HepG2 (cell line): ENCODE measurements around the gene ARVCF. TPM values are rescaled to one million over a fixed set of nuclear protein-coding genes. Genes with fewer than 3 reads are reported as not detected.

Experiments used
- AKNA ChIP-seq: sonication (generic); formaldehyde crosslinking; IDR thresholded peaks from 2 replicates; pipeline ENCODE4 v1.4.0; 2020; ENCODE audit warnings: missing genetic modification reagents, borderline replicate concordance
- CSRNP2 ChIP-seq: sonication (generic); formaldehyde crosslinking; conservative IDR thresholded peaks from 2 replicates; pipeline ENCODE4 v1.8.0; 2022; ENCODE audit warnings: low read depth, missing genetic modification reagents
- DR1 ChIP-seq: sonication (generic); formaldehyde crosslinking; IDR thresholded peaks from 2 replicates; pipeline ENCODE4 v1.8.0; 2021; ENCODE audit warnings: mild to moderate bottlenecking, missing genetic modification reagents, inconsistent platforms
- FOXK2 ChIP-seq: fragments of 450-650 bp; IDR thresholded peaks from 2 replicates; pipeline ENCODE4 v1.6.1; 2016
- IRX3 ChIP-seq: sonication (generic); formaldehyde crosslinking; IDR thresholded peaks from 2 replicates; pipeline ENCODE4 v1.8.1; 2023; ENCODE audit warnings: mild to moderate bottlenecking, low read depth, missing genetic modification reagents, borderline replicate concordance
- KLF11 ChIP-seq: IDR thresholded peaks from 2 replicates; pipeline ENCODE4 v1.6.1; 2016; ENCODE audit warnings: missing compliant biosample characterization
- ONECUT2 ChIP-seq: sonication (generic); formaldehyde crosslinking; IDR thresholded peaks from 2 replicates; pipeline ENCODE4 v1.4.0; 2020; ENCODE audit warnings: missing genetic modification reagents
- RBM22 ChIP-seq: fragments of 200-400 bp; formaldehyde crosslinking; optimal IDR thresholded peaks from 2 replicates; pipeline ENCODE3; 2017; ENCODE audit warnings: mild to moderate bottlenecking, low read length, moderate library complexity
- STAT5B ChIP-seq: sonication (generic); formaldehyde crosslinking; IDR thresholded peaks from 2 replicates; pipeline ENCODE4 v1.4.0; 2020; ENCODE audit warnings: missing genetic modification reagents
- ZFAT ChIP-seq: sonication (generic); formaldehyde crosslinking; conservative IDR thresholded peaks from 2 replicates; pipeline ENCODE4 v1.8.1; 2023; ENCODE audit warnings: missing genetic modification reagents, inconsistent platforms
- ZNF343 ChIP-seq: sonication (generic); formaldehyde crosslinking; IDR thresholded peaks from 2 replicates; pipeline ENCODE4 v1.4.0; 2020; ENCODE audit warnings: mild to moderate bottlenecking, missing genetic modification reagents
- ZNF441 ChIP-seq: sonication (generic); formaldehyde crosslinking; IDR thresholded peaks from 2 replicates; pipeline ENCODE4 v1.7.0; 2021; ENCODE audit warnings: missing genetic modification reagents, borderline replicate concordance
- ZNF576 ChIP-seq: sonication (generic); formaldehyde crosslinking; IDR thresholded peaks from 2 replicates; pipeline ENCODE4 v1.4.0; 2020; ENCODE audit warnings: mild to moderate bottlenecking, missing genetic modification reagents
- polyA plus RNA-seq, 8 experiments: library from polyadenylated mRNA; depleted of rRNA in 3 of 8; stranded (reverse) in 7 of 8; unstranded in 1 of 8; fragments of >200 nt; fragmentation: Illumina TruSeq in 4 of 8; extraction: Trizol in 4 of 8; gene quantifications; 2 replicates each; pipeline versions ENCODE4 v1.2.1 to v1.2.3, GENCODE V29; 2011 to 2016; ENCODE audit warnings: low read depth in 4 of 8, missing spikeins in 1 of 8, mixed read lengths in 1 of 8; ENCODE audit not compliant: insufficient read depth in 1 of 8
- total RNA-seq, 5 experiments: library from RNA; depleted of rRNA; stranded (reverse); fragments of >200 nt; fragmentation: Illumina TruSeq; extraction: Trizol; gene quantifications; 2 replicates each; pipeline ENCODE4 v1.2.3, GENCODE V29; 2016; ENCODE audit warnings: low read depth in 1 of 5
- TF ChIP-seq, protein P1 (sequence below): sonication (generic); formaldehyde crosslinking; IDR thresholded peaks from 2 replicates; pipeline ENCODE4 v1.5.1; 2020; ENCODE audit warnings: mild to moderate bottlenecking, missing genetic modification reagents, borderline replicate concordance
- TF ChIP-seq, protein P2 (sequence below): sonication (generic); formaldehyde crosslinking; conservative IDR thresholded peaks from 2 replicates; pipeline ENCODE4 v1.4.0; 2020; ENCODE audit warnings: missing genetic modification reagents

ARVCF gene
- total and polyA plus RNA-seq, 2 of the 13 experiments (the other 11 are each of a cell fraction or from before 2014, with no cell fraction given), result 16.4 to 17.7 TPM

DNA sequence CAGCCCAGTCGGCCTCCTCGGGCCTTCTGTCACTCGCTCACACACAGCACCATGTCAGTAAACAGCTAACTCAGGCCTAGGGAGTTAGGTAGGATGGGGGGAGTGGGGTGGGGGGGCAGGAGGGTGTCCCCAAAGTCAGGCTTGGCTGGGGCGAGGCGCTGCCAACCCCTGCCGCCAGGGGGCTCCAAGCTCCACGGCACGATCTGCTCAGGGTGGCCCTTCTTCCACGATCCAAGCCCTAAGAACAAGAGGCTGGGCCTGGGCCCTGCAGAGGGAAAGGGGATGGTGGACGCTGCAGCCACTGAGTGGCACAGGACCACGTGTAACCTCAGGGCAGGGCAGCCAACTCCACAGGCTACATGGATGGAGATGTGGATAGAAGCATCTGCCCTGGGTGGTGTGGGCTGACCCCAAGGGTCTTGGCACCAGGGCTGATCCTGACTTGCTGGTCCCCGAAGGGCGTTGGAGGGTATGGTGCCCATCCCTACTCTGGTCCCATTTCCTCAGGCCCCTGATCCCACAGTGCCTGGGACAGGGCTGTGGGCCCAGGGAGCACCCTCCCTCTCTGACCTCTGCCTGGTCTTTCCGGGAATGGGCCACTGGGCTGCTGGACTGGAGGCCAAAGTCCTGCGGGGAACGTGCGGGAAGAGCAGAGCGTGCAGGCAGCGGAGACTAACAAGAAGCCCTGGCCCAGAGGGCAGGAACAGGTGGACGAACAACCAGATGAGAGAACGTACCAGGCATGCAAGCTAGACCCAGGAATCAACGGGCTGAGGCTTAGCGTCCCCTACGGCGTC, 45.9 kb downstream of the ARVCF start (continued):
- TF ChIP-seq, protein P1, sequence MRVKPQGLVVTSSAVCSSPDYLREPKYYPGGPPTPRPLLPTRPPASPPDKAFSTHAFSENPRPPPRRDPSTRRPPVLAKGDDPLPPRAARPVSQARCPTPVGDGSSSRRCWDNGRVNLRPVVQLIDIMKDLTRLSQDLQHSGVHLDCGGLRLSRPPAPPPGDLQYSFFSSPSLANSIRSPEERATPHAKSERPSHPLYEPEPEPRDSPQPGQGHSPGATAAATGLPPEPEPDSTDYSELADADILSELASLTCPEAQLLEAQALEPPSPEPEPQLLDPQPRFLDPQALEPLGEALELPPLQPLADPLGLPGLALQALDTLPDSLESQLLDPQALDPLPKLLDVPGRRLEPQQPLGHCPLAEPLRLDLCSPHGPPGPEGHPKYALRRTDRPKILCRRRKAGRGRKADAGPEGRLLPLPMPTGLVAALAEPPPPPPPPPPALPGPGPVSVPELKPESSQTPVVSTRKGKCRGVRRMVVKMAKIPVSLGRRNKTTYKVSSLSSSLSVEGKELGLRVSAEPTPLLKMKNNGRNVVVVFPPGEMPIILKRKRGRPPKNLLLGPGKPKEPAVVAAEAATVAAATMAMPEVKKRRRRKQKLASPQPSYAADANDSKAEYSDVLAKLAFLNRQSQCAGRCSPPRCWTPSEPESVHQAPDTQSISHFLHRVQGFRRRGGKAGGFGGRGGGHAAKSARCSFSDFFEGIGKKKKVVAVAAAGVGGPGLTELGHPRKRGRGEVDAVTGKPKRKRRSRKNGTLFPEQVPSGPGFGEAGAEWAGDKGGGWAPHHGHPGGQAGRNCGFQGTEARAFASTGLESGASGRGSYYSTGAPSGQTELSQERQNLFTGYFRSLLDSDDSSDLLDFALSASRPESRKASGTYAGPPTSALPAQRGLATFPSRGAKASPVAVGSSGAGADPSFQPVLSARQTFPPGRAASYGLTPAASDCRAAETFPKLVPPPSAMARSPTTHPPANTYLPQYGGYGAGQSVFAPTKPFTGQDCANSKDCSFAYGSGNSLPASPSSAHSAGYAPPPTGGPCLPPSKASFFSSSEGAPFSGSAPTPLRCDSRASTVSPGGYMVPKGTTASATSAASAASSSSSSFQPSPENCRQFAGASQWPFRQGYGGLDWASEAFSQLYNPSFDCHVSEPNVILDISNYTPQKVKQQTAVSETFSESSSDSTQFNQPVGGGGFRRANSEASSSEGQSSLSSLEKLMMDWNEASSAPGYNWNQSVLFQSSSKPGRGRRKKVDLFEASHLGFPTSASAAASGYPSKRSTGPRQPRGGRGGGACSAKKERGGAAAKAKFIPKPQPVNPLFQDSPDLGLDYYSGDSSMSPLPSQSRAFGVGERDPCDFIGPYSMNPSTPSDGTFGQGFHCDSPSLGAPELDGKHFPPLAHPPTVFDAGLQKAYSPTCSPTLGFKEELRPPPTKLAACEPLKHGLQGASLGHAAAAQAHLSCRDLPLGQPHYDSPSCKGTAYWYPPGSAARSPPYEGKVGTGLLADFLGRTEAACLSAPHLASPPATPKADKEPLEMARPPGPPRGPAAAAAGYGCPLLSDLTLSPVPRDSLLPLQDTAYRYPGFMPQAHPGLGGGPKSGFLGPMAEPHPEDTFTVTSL (CRISPR knock-in tag), result no peak
- TF ChIP-seq KLF11 (CRISPR knock-in tag), result peak; percentile 78; the same call in 1 of the 2 replicates
- TF ChIP-seq AKNA, result no peak
- TF ChIP-seq ZFAT, result no peak
- peak; percentile 87 for TF ChIP-seq RBM22
- TF ChIP-seq ONECUT2 (CRISPR knock-in tag), result no peak
- no peak for TF ChIP-seq DR1 (CRISPR knock-in tag)
- TF ChIP-seq FOXK2, result no peak
- 0 out of 2 replicates have a peak, but pooled peaks have one; percentile 24 for TF ChIP-seq ZNF343 (CRISPR knock-in tag)
- TF ChIP-seq, protein P2, sequence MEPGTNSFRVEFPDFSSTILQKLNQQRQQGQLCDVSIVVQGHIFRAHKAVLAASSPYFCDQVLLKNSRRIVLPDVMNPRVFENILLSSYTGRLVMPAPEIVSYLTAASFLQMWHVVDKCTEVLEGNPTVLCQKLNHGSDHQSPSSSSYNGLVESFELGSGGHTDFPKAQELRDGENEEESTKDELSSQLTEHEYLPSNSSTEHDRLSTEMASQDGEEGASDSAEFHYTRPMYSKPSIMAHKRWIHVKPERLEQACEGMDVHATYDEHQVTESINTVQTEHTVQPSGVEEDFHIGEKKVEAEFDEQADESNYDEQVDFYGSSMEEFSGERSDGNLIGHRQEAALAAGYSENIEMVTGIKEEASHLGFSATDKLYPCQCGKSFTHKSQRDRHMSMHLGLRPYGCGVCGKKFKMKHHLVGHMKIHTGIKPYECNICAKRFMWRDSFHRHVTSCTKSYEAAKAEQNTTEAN (CRISPR knock-in tag), result no peak
- peak; percentile 80; the same call in 1 of the 2 replicates for TF ChIP-seq ZNF441 (CRISPR knock-in tag)
- no peak for TF ChIP-seq ZNF576
- TF ChIP-seq CSRNP2, result no peak
- TF ChIP-seq IRX3 (CRISPR knock-in tag), result no peak
- TF ChIP-seq STAT5B (CRISPR knock-in tag), result no peak
